Non-pigmented ciliary epithelial cell (primary cell): ENCODE measurements around the gene KCNE1.

Experiments
- DNase-seq: peaks from one replicate; pipeline ENCODE4 v3.0.0-alpha.2; 2010; ENCODE audit warnings: low read depth

KCNE1 gene

GRCh38 chr21:34535886-34536285, 23.9 kb upstream of the KCNE1 start:
- no peak for DNase-seq

GRCh38 chr21:34534522-34534921, 22.5 kb upstream of the KCNE1 start:
- DNase-seq: no peak

- DNase-seq: no peak
These were observed 21.9 kb upstream of the KCNE1 start for GRCh38 chr21:34533938-34534337.

- DNase-seq: no peak
These were observed 19.4 kb upstream of the KCNE1 start for GRCh38 chr21:34531399-34531798.

GRCh38 chr21:34530261-34530660, 18.3 kb upstream of the KCNE1 start:
- peak; percentile 76 for DNase-seq

- no peak for DNase-seq
These were observed 16.1 kb upstream of the KCNE1 start for GRCh38 chr21:34528131-34528561.

- peak; percentile 100 for DNase-seq
These were observed 14.7 kb upstream of the KCNE1 start for GRCh38 chr21:34526618-34527290.

- no peak for DNase-seq
These were observed 14.2 kb upstream of the KCNE1 start for GRCh38 chr21:34526241-34526617.

- no peak for DNase-seq
These were observed 12.9 kb upstream of the KCNE1 start for GRCh38 chr21:34524646-34525601.

GRCh38 chr21:34523019-34523555, 11.1 kb upstream of the KCNE1 start:
- no peak for DNase-seq

- DNase-seq: no peak
These were observed 10.3 kb upstream of the KCNE1 start for GRCh38 chr21:34522284-34522683.

- no peak for DNase-seq
These were observed 9.6 kb upstream of the KCNE1 start for GRCh38 chr21:34521561-34521960.

- no peak for DNase-seq
These were observed 8.9 kb upstream of the KCNE1 start for GRCh38 chr21:34520764-34521508.

- DNase-seq: no peak
These were observed 8.3 kb upstream of the KCNE1 start for GRCh38 chr21:34520281-34520680.

- DNase-seq: no peak
These were observed 7.7 kb upstream of the KCNE1 start for GRCh38 chr21:34519694-34520093.

- DNase-seq: no peak
These were observed 7.0 kb upstream of the KCNE1 start for GRCh38 chr21:34519016-34519415.

- DNase-seq: no peak
These were observed 6.3 kb upstream of the KCNE1 start for GRCh38 chr21:34518301-34518700.

- DNase-seq: no peak
These were observed 5.7 kb upstream of the KCNE1 start for GRCh38 chr21:34517491-34518245.

GRCh38 chr21:34517039-34517438, 5.0 kb upstream of the KCNE1 start:
- no peak for DNase-seq

GRCh38 chr21:34514576-34515115, 2.6 kb upstream of the KCNE1 start:
- no peak for DNase-seq

- DNase-seq: no peak
These were observed 1.2 kb upstream of the KCNE1 start for GRCh38 chr21:34513129-34513675.
